ENCODE results near the gene CD83. TPM values are rescaled to one million over a fixed set of nuclear protein-coding genes. Genes with fewer than 3 reads are reported as not detected.

CD83 gene
- total RNA-seq, 1 experiment from 2014 or later = 5.5 TPM

GRCh38 chr6:14081126-14081525 is 36.4 kb upstream of the CD83 start:
- Mint-ChIP-seq H3K27ac (no peak overlapping the region), H3K9me3 (no peaks in the 10 kb centered on the region), H3K4me3 (no peak overlapping the region), H3K27me3 (ENCODE audit: low read depth) (no peaks in the 10 kb centered on the region; the same call in 1 of the 2 replicates), H3K36me3 (no peaks in the 10 kb centered on the region), H3K4me1 (peaks cover 13% of the 10 kb centered on the region)
- no peak for ATAC-seq
- ChIA-PET POLR2A (no interaction called here), CTCF (interaction anchor here (0.6 kb wide), 1 partner anchor 207 kb away, joined by 3 read pairs; no protein-coding TSS in a partner anchor)
- no peak for DNase-seq (ENCODE audit: low spot score)
- TF ChIP-seq ZNF671 (CRISPR knock-in tag; IDR thresholded peaks at IDR 0.05) = no peak
- TF ChIP-seq, protein P1, sequence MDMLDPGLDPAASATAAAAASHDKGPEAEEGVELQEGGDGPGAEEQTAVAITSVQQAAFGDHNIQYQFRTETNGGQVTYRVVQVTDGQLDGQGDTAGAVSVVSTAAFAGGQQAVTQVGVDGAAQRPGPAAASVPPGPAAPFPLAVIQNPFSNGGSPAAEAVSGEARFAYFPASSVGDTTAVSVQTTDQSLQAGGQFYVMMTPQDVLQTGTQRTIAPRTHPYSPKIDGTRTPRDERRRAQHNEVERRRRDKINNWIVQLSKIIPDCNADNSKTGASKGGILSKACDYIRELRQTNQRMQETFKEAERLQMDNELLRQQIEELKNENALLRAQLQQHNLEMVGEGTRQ (CRISPR knock-in tag; IDR thresholded peaks at IDR 0.05) = no peak
- no peak for TF ChIP-seq ZNF219 (CRISPR knock-in tag; IDR thresholded peaks at IDR 0.05; ENCODE audit: borderline replicate concordance)
- TF ChIP-seq ZNF396 (CRISPR knock-in tag; IDR thresholded peaks at IDR 0.05; ENCODE audit: borderline replicate concordance) = no peak

DNA sequence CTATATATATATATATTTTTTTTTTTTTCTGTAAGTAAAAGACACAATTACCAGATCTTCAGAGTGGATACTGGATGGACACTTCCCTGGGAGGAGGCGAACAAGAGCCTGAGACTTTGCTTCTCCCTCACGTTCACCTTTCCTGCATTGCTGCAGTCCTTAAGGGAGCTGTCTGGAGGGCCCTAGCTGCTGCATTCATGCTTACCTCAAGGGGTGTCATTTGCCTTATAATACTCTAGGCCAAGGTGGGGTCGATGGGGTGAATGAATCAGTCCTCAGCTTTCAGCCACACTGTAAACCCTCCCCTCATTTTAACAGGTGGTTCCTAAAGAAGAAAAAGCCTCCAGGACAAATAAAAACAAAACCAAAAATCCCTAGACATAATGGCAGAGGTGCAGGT is 34.8 kb upstream of the CD83 start:
- Mint-ChIP-seq H3K9me3 (no peaks in the 10 kb centered on the region), H3K4me1 (peaks cover 14% of the 10 kb centered on the region), H3K27ac (no peak overlapping the region), H3K27me3 (ENCODE audit: low read depth) (no peaks in the 10 kb centered on the region; the same call in 1 of the 2 replicates), H3K4me3 (no peak overlapping the region), H3K36me3 (no peaks in the 10 kb centered on the region)
- no peak for TF ChIP-seq TEAD1 (CRISPR knock-in tag; IDR thresholded peaks at IDR 0.05)
- TF ChIP-seq, protein P2, sequence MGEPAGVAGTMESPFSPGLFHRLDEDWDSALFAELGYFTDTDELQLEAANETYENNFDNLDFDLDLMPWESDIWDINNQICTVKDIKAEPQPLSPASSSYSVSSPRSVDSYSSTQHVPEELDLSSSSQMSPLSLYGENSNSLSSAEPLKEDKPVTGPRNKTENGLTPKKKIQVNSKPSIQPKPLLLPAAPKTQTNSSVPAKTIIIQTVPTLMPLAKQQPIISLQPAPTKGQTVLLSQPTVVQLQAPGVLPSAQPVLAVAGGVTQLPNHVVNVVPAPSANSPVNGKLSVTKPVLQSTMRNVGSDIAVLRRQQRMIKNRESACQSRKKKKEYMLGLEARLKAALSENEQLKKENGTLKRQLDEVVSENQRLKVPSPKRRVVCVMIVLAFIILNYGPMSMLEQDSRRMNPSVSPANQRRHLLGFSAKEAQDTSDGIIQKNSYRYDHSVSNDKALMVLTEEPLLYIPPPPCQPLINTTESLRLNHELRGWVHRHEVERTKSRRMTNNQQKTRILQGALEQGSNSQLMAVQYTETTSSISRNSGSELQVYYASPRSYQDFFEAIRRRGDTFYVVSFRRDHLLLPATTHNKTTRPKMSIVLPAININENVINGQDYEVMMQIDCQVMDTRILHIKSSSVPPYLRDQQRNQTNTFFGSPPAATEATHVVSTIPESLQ (CRISPR knock-in tag; IDR thresholded peaks at IDR 0.05) = no peak
- no peak for TF ChIP-seq FOXP1 (CRISPR knock-in tag; IDR thresholded peaks at IDR 0.05; ENCODE audit: borderline replicate concordance)
- no peak for TF ChIP-seq ZNF512 (CRISPR knock-in tag; IDR thresholded peaks at IDR 0.05; ENCODE audit: borderline replicate concordance)
- no peak for TF ChIP-seq NFATC4 (CRISPR knock-in tag; IDR thresholded peaks at IDR 0.05)
- TF ChIP-seq SMAD3 (CRISPR knock-in tag; IDR thresholded peaks at IDR 0.05; ENCODE audit: borderline replicate concordance) = no peak
- TF ChIP-seq, protein P3, sequence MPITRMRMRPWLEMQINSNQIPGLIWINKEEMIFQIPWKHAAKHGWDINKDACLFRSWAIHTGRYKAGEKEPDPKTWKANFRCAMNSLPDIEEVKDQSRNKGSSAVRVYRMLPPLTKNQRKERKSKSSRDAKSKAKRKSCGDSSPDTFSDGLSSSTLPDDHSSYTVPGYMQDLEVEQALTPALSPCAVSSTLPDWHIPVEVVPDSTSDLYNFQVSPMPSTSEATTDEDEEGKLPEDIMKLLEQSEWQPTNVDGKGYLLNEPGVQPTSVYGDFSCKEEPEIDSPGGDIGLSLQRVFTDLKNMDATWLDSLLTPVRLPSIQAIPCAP (CRISPR knock-in tag; IDR thresholded peaks at IDR 0.05) = no peak
- DNase-seq (ENCODE audit: low spot score) (no peak), ATAC-seq (peak; percentile 95)
- ChIA-PET CTCF (interaction anchor here (1.0 to 2.7 kb wide), 8 partner anchors 10 to 209 kb away, joined by 3 to 14 read pairs (median 6); no protein-coding TSS in a partner anchor), POLR2A (no interaction called here)

DNA sequence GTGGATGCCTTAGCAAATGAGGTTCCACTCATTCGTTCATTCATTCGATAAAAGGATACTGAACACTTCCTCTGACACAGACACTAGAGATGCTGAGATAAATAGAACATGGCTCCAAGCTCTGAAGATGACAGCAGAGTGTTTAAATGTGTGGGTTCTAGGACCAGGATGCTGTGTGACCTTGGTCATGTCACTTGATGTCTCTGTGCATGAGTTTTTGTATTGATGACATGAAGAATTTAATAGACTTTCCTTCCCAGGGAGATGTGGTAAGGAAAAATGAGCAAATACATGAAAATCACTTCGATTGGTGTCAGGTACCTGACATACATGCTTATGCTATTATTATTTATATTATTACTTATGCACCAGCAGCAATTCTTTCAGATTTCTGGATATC is 34.3 kb upstream of the CD83 start:
- ATAC-seq = no peak
- Mint-ChIP-seq H3K9me3 (no peaks in the 10 kb centered on the region), H3K27ac (no peak overlapping the region), H3K4me1 (peaks cover 19% of the 10 kb centered on the region), H3K4me3 (no peak overlapping the region), H3K36me3 (no peaks in the 10 kb centered on the region), H3K27me3 (ENCODE audit: low read depth) (no peaks in the 10 kb centered on the region; the same call in 1 of the 2 replicates)
- no peak for DNase-seq (ENCODE audit: low spot score)
- CTCF ChIA-PET = interaction anchor here (1.0 to 2.7 kb wide), 8 partner anchors 11 to 210 kb away, joined by 3 to 14 read pairs (median 6); no protein-coding TSS in a partner anchor
- POLR2A ChIA-PET = interaction anchor here (0.6 kb wide), 1 partner anchor 661 kb away, joined by 3 read pairs; no protein-coding TSS in a partner anchor
- TF ChIP-seq, protein P4, sequence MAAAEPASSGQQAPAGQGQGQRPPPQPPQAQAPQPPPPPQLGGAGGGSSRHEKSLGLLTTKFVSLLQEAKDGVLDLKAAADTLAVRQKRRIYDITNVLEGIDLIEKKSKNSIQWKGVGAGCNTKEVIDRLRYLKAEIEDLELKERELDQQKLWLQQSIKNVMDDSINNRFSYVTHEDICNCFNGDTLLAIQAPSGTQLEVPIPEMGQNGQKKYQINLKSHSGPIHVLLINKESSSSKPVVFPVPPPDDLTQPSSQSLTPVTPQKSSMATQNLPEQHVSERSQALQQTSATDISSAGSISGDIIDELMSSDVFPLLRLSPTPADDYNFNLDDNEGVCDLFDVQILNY (CRISPR knock-in tag; IDR thresholded peaks at IDR 0.05) = no peak
- TF ChIP-seq HMGA2 (CRISPR knock-in tag; IDR thresholded peaks at IDR 0.05) (no peak), MXD4 (CRISPR knock-in tag; IDR thresholded peaks at IDR 0.05; ENCODE audit: borderline replicate concordance) (no peak), FOXJ3 (CRISPR knock-in tag; IDR thresholded peaks at IDR 0.05; ENCODE audit: borderline replicate concordance) (no peak)
- TF ChIP-seq, protein P5, sequence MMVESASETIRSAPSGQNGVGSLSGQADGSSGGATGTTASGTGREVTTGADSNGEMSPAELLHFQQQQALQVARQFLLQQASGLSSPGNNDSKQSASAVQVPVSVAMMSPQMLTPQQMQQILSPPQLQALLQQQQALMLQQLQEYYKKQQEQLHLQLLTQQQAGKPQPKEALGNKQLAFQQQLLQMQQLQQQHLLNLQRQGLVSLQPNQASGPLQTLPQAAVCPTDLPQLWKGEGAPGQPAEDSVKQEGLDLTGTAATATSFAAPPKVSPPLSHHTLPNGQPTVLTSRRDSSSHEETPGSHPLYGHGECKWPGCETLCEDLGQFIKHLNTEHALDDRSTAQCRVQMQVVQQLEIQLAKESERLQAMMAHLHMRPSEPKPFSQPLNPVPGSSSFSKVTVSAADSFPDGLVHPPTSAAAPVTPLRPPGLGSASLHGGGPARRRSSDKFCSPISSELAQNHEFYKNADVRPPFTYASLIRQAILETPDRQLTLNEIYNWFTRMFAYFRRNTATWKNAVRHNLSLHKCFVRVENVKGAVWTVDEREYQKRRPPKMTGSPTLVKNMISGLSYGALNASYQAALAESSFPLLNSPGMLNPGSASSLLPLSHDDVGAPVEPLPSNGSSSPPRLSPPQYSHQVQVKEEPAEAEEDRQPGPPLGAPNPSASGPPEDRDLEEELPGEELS (CRISPR knock-in tag; IDR thresholded peaks at IDR 0.05) = no peak
- TF ChIP-seq, protein P6, sequence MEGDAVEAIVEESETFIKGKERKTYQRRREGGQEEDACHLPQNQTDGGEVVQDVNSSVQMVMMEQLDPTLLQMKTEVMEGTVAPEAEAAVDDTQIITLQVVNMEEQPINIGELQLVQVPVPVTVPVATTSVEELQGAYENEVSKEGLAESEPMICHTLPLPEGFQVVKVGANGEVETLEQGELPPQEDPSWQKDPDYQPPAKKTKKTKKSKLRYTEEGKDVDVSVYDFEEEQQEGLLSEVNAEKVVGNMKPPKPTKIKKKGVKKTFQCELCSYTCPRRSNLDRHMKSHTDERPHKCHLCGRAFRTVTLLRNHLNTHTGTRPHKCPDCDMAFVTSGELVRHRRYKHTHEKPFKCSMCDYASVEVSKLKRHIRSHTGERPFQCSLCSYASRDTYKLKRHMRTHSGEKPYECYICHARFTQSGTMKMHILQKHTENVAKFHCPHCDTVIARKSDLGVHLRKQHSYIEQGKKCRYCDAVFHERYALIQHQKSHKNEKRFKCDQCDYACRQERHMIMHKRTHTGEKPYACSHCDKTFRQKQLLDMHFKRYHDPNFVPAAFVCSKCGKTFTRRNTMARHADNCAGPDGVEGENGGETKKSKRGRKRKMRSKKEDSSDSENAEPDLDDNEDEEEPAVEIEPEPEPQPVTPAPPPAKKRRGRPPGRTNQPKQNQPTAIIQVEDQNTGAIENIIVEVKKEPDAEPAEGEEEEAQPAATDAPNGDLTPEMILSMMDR (IDR thresholded peaks at IDR 0.05) = no peak

Data from WTC11 (cell line).